Left ventricle myocardium inferior (tissue), 1 donor: Measurements from ENCODE around the gene RBM47. TPM values are rescaled to one million over a fixed set of nuclear protein-coding genes. Genes with fewer than 3 reads are reported as not detected.

Source experiments
- DNase-seq: peaks from one replicate; pipeline ENCODE4 v3.0.0-alpha.2; 2020
- H3K27ac ChIP-seq: fragments of 200-600 bp; replicated peaks from 2 replicates; pipeline ENCODE4 v1.8.0; 2021
- H3K27me3 ChIP-seq: fragments of 200-600 bp; 2 replicates; pipeline ENCODE4 v1.8.0; 2021; ENCODE audit warnings: low read depth
- H3K36me3 ChIP-seq: fragments of 200-600 bp; 2 replicates; pipeline ENCODE4 v1.8.0; 2021
- H3K4me1 ChIP-seq: fragments of 200-600 bp; 2 replicates; pipeline ENCODE4 v1.8.0; 2021
- H3K4me3 ChIP-seq: fragments of 200-600 bp; 2 replicates; pipeline ENCODE4 v1.8.0; 2021; ENCODE audit warnings: mild to moderate bottlenecking, moderate library complexity
- H3K9me3 ChIP-seq: fragments of 200-600 bp; replicated peaks from 2 replicates; pipeline ENCODE4 v1.8.0; 2021
- CTCF ChIP-seq: fragments of 200-600 bp; IDR thresholded peaks from 2 replicates; pipeline ENCODE4 v1.8.0; 2021; ENCODE audit warnings: antibody characterized with exemption, mild to moderate bottlenecking, borderline replicate concordance
- intact Hi-C: fragments of 100-400 bp; cut with micrococcal nuclease; formaldehyde crosslinking; loops from one replicate; pipeline ENCODE4 v1.11.0; 2022
- total RNA-seq: library from RNA; stranded (reverse); fragmentation: NEBNext Ultra II Directional; extraction: Animal tissue kit (Norgen Biotek cat#: 25700); gene quantifications from one replicate; pipeline ENCODE4 v1.2.1, GENCODE V29; 2021
- donor health status: DM: no; HTN: yes; CAD: no; lungs with severe emphysema.

RBM47 gene
- total RNA-seq, 1 donor from 2014 or later: 2.7 TPM

GRCh38 chr4:40587826-40588225, 41.8 kb downstream of the RBM47 start:
- TF ChIP-seq CTCF: no peak
- Histone ChIP-seq H3K27me3 (peaks cover 48% of the 10 kb centered on the region), H3K9me3 (peaks cover 5% of the 10 kb centered on the region), H3K36me3 (no peaks in the 10 kb centered on the region), H3K4me3 (no peak overlapping the region), H3K4me1 (no peaks in the 10 kb centered on the region), H3K27ac (no peak overlapping the region)
- intact Hi-C loops: no loop called here
- DNase-seq: no peak

GRCh38 chr4:40587351-40587750, 42.3 kb downstream of the RBM47 start:
- intact Hi-C loops: no loop called here
- no peaks in the 10 kb centered on the region for H3K36me3 ChIP-seq
- H3K4me3 ChIP-seq: no peak overlapping the region
- H3K27ac ChIP-seq: peak overlapping the region; percentile 8
- H3K9me3 ChIP-seq: peaks cover 5% of the 10 kb centered on the region
- peaks cover 51% of the 10 kb centered on the region for H3K27me3 ChIP-seq
- TF ChIP-seq CTCF: no peak
- no peaks in the 10 kb centered on the region for H3K4me1 ChIP-seq
- no peak for DNase-seq

GRCh38 chr4:40586729-40587128, 42.9 kb downstream of the RBM47 start:
- no peaks in the 10 kb centered on the region for H3K4me1 ChIP-seq

GRCh38 chr4:40586034-40586433, 43.6 kb downstream of the RBM47 start:
- Histone ChIP-seq H3K27me3 (peaks cover 58% of the 10 kb centered on the region), H3K27ac (no peak overlapping the region), H3K36me3 (no peaks in the 10 kb centered on the region), H3K4me1 (no peaks in the 10 kb centered on the region), H3K9me3 (peaks cover 3% of the 10 kb centered on the region), H3K4me3 (no peak overlapping the region)
- no peak for DNase-seq
- intact Hi-C loops: no loop called here
- TF ChIP-seq CTCF: no peak

More at GRCh38 chr4:40586729-40587128, 42.9 kb downstream of the RBM47 start:
- DNase-seq: no peak
- TF ChIP-seq CTCF: no peak
- H3K36me3 ChIP-seq: no peaks in the 10 kb centered on the region
- H3K27ac ChIP-seq: peak overlapping the region; percentile 8
- intact Hi-C loops: no loop called here
- peaks cover 57% of the 10 kb centered on the region for H3K27me3 ChIP-seq
- peaks cover 5% of the 10 kb centered on the region for H3K9me3 ChIP-seq
- H3K4me3 ChIP-seq: no peak overlapping the region

- H3K9me3 ChIP-seq: no peaks in the 10 kb centered on the region
- no peaks in the 10 kb centered on the region for H3K36me3 ChIP-seq
- H3K4me3 ChIP-seq: no peak overlapping the region
- no peaks in the 10 kb centered on the region for H3K4me1 ChIP-seq
- H3K27ac ChIP-seq: no peak overlapping the region
- DNase-seq: no peak
- H3K27me3 ChIP-seq: peaks cover 58% of the 10 kb centered on the region
- intact Hi-C loops: no loop called here
- no peak for TF ChIP-seq CTCF
Measured at GRCh38 chr4:40585201-40585799, 44.4 kb downstream of the RBM47 start.
